Measurements from ENCODE around the gene BSCL2.
"Not testable (repeated sequence)": the region's sequence is repeated elsewhere in the genome, so short reads cannot be mapped to it uniquely, and the experiment has no call there.

The BSCL2 gene

GRCh38 chr11:62652161-62653006 lies 54.8 kb downstream of the BSCL2 start:
- DNase-seq = no peak

GRCh38 chr11:62650283-62650682 lies 56.9 kb downstream of the BSCL2 start:
- DNase-seq = not testable (repeated sequence)

DNA sequence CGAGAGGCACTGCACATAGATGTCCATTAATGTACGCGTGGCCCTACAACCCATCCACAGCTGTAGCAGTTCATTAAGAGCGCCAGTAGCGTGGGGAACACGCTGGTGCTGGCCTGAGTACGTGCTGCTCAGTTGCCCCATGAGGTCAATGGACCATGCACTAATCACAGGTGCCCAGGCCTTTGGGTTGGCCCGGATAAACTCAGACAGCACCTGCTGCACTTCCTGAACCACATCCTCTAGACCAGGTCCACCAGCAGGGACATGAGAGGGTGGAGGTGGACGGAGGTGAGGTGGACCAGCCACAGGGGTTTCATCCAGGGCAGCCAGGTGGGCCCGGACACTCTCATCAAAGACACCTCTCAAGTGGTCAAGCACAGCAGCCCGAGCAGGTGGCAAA lies 57.7 kb downstream of the BSCL2 start:
- no peak for DNase-seq

DNA sequence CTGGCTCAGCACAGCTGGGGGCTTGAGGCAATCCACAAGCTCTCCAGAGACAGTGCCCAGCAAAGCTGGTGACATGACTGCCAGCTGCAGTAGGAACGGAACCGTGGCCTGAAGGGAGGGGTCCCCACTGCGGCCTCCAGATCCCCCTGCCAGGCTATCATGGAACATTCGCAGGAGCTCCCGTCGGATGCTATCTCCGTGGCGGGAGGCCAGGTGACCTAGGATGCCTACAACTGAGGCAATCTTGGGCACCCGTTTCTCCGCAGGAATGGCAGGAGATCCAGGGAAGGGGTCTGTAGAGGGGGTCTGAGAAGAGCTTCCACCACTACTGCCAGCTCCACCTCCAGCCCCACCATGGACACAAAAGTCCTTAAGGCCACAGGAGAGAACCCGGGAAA lies 58.3 kb downstream of the BSCL2 start:
- DNase-seq = no peak

DNA sequence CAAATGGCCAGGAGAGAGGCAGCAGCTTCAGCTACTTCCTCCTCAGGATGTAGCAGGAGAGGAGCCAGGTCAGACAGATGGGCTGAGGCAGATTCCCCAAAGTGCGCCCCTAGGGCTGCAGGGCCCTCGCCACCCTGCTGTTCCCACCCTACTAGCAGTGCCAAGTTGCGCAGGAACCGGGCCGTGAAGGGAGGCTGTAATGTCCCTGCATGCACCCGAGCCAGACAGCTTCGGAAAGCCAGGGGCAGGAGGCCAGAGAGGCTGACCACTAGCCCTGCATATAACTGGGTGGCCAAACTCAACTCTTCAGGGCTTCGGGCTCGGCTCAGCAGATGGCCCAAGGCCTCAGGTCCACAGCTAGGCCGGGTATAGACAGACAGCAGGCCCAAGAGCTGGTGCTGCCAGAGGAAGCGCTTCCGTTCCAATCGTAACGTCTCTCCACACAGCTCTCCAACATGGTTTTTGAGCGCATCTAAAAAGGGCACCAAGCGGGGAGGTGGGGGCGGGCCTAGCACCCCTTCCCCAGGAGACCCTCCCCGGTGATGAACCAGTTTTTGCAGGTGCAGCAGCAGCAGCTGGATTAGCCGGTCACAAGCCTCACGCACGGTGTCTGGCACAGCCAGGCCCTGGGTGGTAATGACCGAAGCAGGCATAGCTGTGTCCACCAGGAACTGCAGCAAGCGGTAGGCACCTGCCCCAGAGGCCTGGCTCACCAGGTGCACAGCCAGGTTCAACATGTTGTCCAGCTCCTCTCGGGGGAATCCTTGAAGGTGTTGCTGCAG lies 58.8 kb downstream of the BSCL2 start:
- no peak for DNase-seq

DNA sequence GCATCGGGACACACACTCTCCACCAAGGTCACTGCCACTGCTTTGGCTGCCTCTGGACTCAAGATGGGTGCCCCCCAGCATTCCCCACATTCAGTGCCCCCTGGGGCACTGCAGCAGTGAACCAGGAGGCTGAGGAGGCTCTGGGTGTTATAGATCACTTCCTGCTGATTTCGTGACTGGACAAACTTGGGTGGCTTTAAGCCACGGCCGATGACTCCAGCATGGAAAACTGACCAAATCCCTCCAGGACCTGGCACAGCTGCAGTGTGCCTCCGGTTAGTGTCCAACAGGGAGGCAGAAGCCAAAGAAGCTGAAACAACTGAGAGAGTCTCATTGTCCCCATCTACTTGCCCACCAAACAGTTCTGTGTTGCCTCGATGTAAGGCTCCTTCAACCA lies 59.6 kb downstream of the BSCL2 start:
- DNase-seq = no peak

- no peak for DNase-seq
These were observed 60.2 kb downstream of the BSCL2 start for GRCh38 chr11:62646825-62647608.

DNA sequence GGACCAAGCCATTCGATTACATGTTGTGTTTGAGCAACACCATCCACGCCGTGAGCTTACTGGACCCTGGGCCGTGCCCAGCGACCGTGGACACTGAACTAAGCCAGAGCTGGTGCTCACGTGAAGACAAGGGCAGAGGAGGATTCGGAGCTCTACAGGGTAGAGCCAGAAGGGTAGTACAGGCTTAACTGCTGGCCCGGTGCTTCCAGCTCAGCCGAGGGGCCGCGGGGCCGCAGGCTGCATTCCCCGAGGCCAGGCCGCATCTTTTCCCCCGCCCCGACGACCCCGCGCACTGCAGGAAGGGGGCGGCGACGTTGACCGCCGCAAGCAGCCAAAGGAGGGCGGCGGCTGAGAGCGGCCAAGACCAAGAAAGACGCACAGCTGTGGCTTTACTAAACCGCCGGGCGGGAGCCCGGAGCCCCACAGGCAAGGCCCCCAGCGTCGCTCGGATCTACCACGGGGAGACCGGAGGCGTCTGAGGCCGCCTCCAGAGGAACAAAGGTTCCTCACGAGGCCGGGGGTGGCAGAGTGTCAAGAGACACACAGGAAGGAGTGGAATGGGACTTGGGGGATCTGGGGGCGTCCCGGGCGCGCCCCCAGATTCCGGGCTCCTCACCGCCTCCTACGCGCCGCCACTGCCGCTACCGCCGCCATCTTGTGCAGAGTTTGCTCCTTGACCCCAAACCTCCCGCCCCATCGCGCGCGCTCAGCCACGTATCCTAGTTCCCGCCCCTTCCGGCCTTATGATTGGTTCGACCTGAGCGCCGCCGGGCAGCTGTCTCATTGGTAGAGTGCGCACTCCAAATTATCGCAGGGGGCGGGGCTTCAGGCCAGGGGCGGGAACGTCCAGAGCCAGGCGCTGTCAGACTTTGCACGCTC lies 61.0 kb downstream of the BSCL2 start, which contains the start of gene GANAB:
TSS of gene GANAB (minus strand) at position 668 of the 879 bp plus-strand sequence. CDS start at position 654, 14 bp downstream.
- DNase-seq = peak; percentile 97

DNA sequence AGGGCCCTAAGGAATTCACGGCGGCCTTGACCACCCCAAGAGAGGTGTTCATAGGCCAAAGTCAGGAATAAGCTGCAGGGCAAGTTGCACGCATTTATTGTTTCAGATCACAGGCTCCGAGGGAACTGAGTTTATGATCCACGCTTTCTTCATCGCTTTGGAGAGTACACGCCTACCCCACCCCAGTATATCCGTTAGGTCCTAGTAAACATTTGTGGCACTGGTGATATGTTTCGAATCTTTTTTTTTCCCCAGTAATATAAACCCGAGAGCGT lies 61.6 kb downstream of the BSCL2 start:
- DNase-seq = no peak

DNA sequence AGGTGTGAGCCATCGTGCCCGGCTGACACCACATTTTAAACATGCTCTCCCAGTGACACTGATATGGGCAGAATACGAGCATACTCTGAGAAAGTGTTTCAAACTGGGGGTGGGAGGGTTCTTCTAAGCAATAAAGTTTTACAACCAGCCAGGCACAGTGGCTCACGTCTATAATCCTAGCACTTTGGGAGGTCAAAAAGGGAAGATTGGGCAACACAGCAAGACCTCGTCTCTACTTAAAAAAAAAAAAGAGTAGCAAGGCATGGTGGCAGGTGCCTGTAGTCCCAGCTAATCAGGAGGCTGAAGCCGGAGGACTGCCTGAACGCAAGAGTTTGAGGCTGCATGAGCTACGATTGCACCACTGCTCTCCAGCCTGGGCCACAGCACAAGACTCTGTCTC lies 63.0 kb downstream of the BSCL2 start:
- no peak for DNase-seq
